LNCaP clone FGC (cell line): Measurements from ENCODE around the gene USP47.

ENCODE experiments used
- DNase-seq: peaks from one replicate; pipeline ENCODE4 v3.0.0-alpha.2; 2011; ENCODE audit warnings: low read depth
- H3K4me3 ChIP-seq: 2 replicates; pipeline ENCODE4 v1.5.1; 2011; ENCODE audit warnings: mild to moderate bottlenecking, low read depth, low read length, control low read depth
- TF ChIP-seq, protein P1 (sequence below): IDR thresholded peaks from 2 replicates; pipeline ENCODE4 v1.5.1; 2012; ENCODE audit warnings: mild to moderate bottlenecking; ENCODE audit not compliant: control insufficient read depth, insufficient read depth; ENCODE audit errors: extremely low read depth

USP47 gene

DNA sequence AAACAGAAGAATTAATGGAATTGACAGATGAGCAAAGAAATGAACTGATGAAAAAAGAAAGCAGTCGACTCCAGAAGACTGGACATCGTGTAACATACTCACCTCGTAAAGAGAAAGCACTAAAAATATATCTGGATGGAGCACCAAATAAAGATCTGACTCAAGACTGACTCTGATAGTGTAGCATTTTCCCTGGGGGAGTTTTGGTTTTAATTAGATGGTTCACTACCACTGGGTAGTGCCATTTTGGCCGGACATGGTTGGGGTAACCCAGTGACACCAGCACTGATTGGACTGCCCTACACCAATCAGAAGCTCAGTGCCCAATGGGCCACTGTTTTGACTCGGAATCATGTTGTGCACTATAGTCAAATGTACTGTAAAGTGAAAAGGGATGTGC is 114.2 kb downstream of the USP47 start:
- DNase-seq, result no peak
- TF ChIP-seq, protein P1, sequence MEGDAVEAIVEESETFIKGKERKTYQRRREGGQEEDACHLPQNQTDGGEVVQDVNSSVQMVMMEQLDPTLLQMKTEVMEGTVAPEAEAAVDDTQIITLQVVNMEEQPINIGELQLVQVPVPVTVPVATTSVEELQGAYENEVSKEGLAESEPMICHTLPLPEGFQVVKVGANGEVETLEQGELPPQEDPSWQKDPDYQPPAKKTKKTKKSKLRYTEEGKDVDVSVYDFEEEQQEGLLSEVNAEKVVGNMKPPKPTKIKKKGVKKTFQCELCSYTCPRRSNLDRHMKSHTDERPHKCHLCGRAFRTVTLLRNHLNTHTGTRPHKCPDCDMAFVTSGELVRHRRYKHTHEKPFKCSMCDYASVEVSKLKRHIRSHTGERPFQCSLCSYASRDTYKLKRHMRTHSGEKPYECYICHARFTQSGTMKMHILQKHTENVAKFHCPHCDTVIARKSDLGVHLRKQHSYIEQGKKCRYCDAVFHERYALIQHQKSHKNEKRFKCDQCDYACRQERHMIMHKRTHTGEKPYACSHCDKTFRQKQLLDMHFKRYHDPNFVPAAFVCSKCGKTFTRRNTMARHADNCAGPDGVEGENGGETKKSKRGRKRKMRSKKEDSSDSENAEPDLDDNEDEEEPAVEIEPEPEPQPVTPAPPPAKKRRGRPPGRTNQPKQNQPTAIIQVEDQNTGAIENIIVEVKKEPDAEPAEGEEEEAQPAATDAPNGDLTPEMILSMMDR, result no peak
- H3K4me3 ChIP-seq, result no peak overlapping the region

DNA sequence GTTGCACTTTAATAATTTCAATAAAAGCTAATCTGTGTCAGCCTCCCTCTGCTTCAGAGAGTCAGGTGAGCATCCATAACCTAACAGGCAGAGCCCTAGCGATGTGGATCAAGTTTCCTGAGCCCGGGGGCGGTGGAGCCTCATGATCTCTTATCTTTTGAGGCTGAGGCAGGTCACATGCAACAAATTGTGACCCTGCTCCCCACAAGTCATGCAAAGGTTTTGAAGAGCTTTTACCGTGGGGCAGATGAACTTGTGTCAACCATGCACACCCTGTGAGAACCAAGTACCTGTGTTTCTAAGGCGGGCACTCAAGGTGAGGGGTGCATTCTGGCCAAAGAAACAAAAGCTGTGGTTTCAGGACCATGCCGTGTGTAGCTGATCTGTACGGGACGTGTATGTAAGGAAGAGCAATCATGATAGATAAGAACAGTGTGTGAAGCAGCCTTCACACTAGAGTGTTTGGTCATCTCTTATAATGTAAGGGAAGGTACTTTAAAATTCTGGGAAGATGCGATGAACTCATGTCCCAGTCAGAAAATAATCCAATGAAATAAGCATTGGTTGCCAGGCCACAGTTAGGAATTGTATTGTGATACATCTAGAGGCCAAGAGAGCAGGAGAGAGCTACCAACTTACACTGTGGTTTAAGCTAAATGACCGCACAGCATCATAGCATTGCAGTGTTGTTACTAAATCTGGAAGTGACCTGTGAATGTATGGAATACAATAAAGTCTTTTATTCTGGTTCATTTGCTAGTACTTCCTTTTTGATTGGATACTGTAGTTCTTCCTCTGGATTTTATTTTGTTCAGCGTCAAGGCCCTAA is 116.8 kb downstream of the USP47 start:
- TF ChIP-seq, protein P1, result no peak
- DNase-seq, result no peak
- H3K4me3 ChIP-seq, result no peak overlapping the region

DNA sequence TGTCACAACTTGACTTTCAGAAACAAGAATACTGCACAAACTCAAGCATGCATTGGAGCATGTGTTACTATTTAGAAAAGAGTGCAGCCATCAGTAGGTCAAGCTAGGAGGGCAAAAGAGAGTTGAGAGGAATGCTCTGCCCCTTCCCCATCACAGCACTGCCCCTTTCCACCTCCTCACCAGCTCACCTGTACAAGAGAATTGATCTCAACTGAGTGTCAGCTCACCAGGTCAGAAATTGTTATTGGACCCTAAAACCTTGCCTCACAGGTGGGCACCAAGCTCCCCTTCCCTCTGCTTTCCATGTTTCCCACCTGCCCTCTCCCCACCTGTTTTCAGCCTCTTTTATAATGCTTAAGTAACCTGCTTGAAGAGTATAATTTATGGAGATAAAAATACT is 117.8 kb downstream of the USP47 start:
- TF ChIP-seq, protein P1, result no peak
- no peak for DNase-seq
- no peak overlapping the region for H3K4me3 ChIP-seq

DNA sequence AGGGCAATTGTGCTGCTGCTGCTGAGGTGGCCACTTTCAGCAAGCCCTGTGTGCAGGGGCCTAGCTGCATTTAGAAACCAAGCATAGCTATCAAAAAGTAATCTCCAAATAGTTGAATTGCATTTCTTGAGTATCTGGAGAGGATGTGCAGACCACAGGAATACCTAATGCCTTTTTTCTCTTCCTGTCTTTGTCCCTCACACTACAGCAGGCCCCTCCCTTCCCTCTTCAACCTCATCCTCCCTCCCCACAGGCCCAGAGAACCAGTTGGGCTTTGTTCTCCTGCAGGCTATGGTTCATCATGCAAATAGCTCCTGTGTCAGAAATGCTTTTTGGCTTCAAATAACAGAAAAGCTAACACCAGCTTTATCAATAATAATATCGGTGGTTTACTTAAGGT is 118.9 kb downstream of the USP47 start:
- no peak for DNase-seq
- H3K4me3 ChIP-seq, result no peak overlapping the region
- TF ChIP-seq, protein P1, result no peak

DNA sequence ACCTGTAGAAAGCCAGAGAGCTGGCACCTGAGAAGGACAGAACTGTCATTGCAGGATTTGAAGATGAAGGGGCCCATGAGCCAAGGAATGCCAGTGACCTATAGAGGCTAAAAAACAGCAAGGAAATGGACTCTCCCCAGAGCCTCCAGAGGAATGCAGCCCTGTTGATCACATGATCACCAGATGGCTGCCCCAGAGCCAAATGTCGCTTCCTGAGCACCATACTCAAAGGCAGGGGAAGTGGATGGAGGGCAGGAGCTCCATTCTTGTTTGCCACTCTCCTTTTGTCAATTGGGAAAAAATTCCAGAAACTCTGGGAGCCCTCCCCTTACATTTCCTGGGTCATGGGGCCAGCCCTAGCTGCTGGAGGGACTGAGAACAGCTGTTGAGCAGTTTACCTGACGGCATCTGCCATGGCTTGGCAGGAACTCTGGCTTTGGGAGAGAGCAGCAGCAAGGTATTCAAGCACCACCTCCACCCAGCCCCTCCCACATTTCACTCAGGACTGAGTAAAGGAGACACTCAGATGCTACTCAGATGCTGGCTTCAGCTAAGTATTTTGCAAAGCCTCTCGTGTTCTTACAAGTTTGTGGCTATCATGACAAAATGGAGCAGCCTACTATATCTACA is 119.7 kb downstream of the USP47 start:
- TF ChIP-seq, protein P1, result no peak
- DNase-seq, result no peak
- H3K4me3 ChIP-seq, result no peak overlapping the region

DNA sequence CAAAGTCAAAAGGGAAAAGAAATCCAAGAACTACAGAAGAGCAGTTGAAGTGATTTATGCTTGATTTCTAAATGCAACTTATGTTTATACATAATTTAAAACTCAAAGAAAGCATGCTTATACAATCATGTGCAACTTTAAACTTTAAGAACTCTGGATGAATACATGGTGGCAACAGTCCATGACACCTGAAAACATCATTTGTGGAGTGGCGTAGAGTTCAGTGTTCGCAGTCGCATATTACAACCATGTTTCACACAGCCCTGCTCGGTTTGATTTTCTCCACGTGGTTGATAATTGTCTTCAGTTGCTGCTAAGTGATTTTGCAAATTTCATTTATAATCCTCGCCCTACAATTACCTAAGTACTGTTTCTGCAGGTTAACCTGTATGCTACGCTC is 121.3 kb downstream of the USP47 start:
- TF ChIP-seq, protein P1, result no peak
- DNase-seq, result no peak
- no peak overlapping the region for H3K4me3 ChIP-seq
